Muscle layer of colon (tissue), 2 donors: ENCODE data around the gene PDSS2.

ENCODE experiments used
- H3K27ac ChIP-seq: one replicate; pipeline ENCODE4 v1.7.0; 2013; ENCODE audit warnings: low read depth, mild to moderate bottlenecking, low read length, moderate library complexity
- H3K27me3 ChIP-seq, 2 donors: one replicate each; pipeline ENCODE4 v1.7.0; 2013; ENCODE audit warnings: low read length in 2 of 2, mild to moderate bottlenecking in 2 of 2; ENCODE audit not compliant: insufficient read depth in 2 of 2, control insufficient read depth in 1 of 2
- H3K36me3 ChIP-seq: one replicate; pipeline ENCODE4 v1.7.0; 2013; ENCODE audit warnings: mild to moderate bottlenecking, low read length; ENCODE audit not compliant: insufficient read depth
- H3K4me1 ChIP-seq: one replicate; pipeline ENCODE4 v1.7.0; 2013; ENCODE audit warnings: mild to moderate bottlenecking, low read length; ENCODE audit not compliant: insufficient read depth
- H3K4me3 ChIP-seq, 2 donors: one replicate each; pipeline ENCODE4 v1.7.0; 2013; ENCODE audit warnings: low read length in 2 of 2, low read depth in 1 of 2, mild to moderate bottlenecking in 1 of 2, moderate library complexity in 1 of 2
- H3K9ac ChIP-seq: one replicate; pipeline ENCODE4 v1.7.0; 2013; ENCODE audit warnings: low read length
- H3K9me3 ChIP-seq: one replicate; pipeline ENCODE4 v1.7.0; 2013; ENCODE audit warnings: mild to moderate bottlenecking, low read length
- donor health status: abdominal sarcoma.
- donor health status: Adenocarcinoma of cecum.

Gene PDSS2

DNA sequence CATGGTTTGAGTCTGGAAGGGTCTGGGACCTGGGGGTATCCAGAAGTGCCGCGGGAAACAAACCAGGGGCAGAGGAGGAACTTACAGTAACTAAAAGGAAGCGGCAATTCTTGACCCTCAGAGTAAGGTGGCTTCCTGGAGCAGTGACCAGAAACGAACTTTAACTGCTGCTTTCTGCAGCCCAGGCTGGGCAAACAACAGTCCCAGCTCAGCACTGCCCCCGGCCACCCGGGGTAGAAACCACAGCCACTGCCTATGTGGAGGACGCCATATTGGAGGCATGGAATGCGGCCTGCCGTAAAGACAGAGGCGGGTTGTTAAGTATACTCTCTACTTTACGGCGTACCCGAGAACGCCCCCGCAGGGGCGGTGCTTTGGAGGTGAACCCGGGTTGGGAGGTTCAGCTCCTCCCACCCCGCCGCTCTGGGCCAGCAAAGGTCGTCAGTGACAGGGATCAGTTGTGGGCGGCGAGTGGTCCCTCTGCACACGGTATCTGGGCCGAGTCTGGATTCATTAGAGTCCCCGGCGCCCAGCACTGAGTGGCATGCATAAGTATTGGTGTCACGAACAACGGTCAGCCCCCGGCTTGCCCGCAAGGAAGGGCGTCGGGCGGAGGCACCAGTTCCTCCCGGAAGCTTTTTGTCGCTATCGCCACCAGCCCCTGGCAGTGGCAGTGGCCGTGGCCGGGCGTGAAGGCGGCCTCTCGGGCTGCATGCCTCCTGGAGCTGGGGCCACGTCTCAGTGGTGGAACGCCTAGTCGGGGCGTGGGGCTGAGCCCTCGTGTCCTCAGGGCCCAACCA, at the start of gene PDSS2:
PDSS2 (minus strand) TSS at position 282 of the 800 bp plus-strand sequence; CDS start at position 3, 279 bp downstream.
- no peaks in the 10 kb centered on the region for H3K9me3 ChIP-seq
- peak within 1 kb of the TSS; percentile 88 for H3K27ac ChIP-seq
- H3K4me1 ChIP-seq = peaks cover 4% of the 10 kb centered on the region
- peak within 1 kb of the TSS; percentile 87 for H3K9ac ChIP-seq
- H3K4me3 ChIP-seq = peak within 1 kb of the TSS; percentile 90 to 98
- no peaks in the 10 kb centered on the region for H3K27me3 ChIP-seq
- H3K36me3 ChIP-seq = no peaks in the 10 kb centered on the region

- Histone ChIP-seq H3K36me3 (no peaks in the 10 kb centered on the region), H3K27ac (no peak overlapping the region), H3K27me3 (no peaks in the 10 kb centered on the region), H3K9me3 (no peaks in the 10 kb centered on the region), H3K4me3 (no peak overlapping the region), H3K9ac (no peak overlapping the region), H3K4me1 (no peaks in the 10 kb centered on the region)
These were observed 46.8 kb upstream of the PDSS2 start for GRCh38 chr6:107506145-107506544.

DNA sequence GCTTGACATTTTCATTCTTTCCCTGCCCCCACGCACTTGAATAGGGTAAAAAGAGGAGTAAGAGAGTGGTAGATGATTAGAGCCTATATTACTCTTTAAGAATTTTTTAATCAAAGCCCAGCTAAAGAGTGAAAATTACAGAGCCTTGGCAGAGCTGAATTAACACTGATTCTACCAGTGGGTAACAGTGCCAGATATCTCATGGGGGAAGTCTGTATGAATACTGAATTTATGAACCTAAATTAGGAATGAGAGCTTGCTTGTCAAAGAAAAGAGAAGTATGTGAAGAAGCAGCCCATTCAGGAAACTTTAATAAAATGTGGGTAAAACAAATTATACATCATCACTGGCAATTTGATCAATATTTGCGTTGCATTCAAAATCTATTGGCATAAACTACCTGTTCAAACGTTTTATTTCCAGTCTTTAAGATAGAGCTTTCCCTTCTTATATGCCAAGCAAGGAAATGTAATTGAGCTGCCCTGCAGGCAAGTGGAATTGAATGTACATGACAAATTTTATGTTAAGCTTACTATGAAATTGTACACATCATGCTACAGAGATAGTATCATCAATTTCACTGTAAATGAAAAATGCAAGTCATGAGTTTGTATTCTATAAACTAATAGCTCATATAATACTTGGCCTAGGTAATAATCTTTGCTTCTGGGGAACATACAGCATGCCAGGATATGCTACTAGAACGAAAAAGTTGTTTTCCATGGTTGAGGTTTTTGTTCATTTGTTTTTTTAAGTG, 45.1 kb upstream of the PDSS2 start:
- H3K27ac ChIP-seq = no peak overlapping the region
- peaks cover under 1% of the 10 kb centered on the region for H3K4me1 ChIP-seq
- no peaks in the 10 kb centered on the region for H3K9me3 ChIP-seq
- no peak overlapping the region for H3K4me3 ChIP-seq
- H3K36me3 ChIP-seq = no peaks in the 10 kb centered on the region
- H3K9ac ChIP-seq = no peak overlapping the region
- H3K27me3 ChIP-seq = no peaks in the 10 kb centered on the region

GRCh38 chr6:107496892-107497684, 37.7 kb upstream of the PDSS2 start:
- H3K36me3 ChIP-seq = no peaks in the 10 kb centered on the region
- peak overlapping the region; percentile 65 for H3K27ac ChIP-seq
- peaks cover 58% of the 10 kb centered on the region for H3K4me1 ChIP-seq
- H3K4me3 ChIP-seq = no peak overlapping the region
- no peak overlapping the region for H3K9ac ChIP-seq
- no peaks in the 10 kb centered on the region for H3K9me3 ChIP-seq
- no peaks in the 10 kb centered on the region for H3K27me3 ChIP-seq

GRCh38 chr6:107495971-107496370, 36.6 kb upstream of the PDSS2 start:
- no peak overlapping the region for H3K4me3 ChIP-seq
- H3K4me1 ChIP-seq = peaks cover 65% of the 10 kb centered on the region
- H3K27ac ChIP-seq = peak overlapping the region; percentile 65
- H3K36me3 ChIP-seq = no peaks in the 10 kb centered on the region
- peak overlapping the region; percentile 62 for H3K9ac ChIP-seq
- no peaks in the 10 kb centered on the region for H3K9me3 ChIP-seq
- H3K27me3 ChIP-seq = peaks cover 0 to 1% of the 10 kb centered on the region in 2 donors

GRCh38 chr6:107495196-107495643, 35.9 kb upstream of the PDSS2 start:
- Histone ChIP-seq H3K4me1 (peaks cover 65% of the 10 kb centered on the region), H3K9ac (peak overlapping the region; percentile 62), H3K27me3 (peaks cover 0 to 5% of the 10 kb centered on the region in 2 donors), H3K27ac (peak overlapping the region; percentile 65), H3K4me3 (peak overlapping the region in 1 of 2 donors; percentile 38), H3K36me3 (no peaks in the 10 kb centered on the region), H3K9me3 (no peaks in the 10 kb centered on the region)

- Histone ChIP-seq H3K36me3 (no peaks in the 10 kb centered on the region), H3K4me1 (peaks cover 53% of the 10 kb centered on the region), H3K9ac (peak overlapping the region; percentile 74), H3K27me3 (peaks cover 0 to 5% of the 10 kb centered on the region in 2 donors), H3K9me3 (no peaks in the 10 kb centered on the region), H3K4me3 (peak overlapping the region; percentile 14 to 91), H3K27ac (peak overlapping the region; percentile 62)
These were observed 34.0 kb upstream of the PDSS2 start for GRCh38 chr6:107493158-107494057.

GRCh38 chr6:107491760-107492660, 32.6 kb upstream of the PDSS2 start:
- Histone ChIP-seq H3K4me1 (peaks cover 47% of the 10 kb centered on the region), H3K27ac (peak overlapping the region; percentile 95), H3K27me3 (peaks cover 0 to 5% of the 10 kb centered on the region in 2 donors), H3K9ac (peak overlapping the region; percentile 74), H3K36me3 (no peaks in the 10 kb centered on the region), H3K9me3 (no peaks in the 10 kb centered on the region), H3K4me3 (peak overlapping the region; percentile 85 to 91)

DNA sequence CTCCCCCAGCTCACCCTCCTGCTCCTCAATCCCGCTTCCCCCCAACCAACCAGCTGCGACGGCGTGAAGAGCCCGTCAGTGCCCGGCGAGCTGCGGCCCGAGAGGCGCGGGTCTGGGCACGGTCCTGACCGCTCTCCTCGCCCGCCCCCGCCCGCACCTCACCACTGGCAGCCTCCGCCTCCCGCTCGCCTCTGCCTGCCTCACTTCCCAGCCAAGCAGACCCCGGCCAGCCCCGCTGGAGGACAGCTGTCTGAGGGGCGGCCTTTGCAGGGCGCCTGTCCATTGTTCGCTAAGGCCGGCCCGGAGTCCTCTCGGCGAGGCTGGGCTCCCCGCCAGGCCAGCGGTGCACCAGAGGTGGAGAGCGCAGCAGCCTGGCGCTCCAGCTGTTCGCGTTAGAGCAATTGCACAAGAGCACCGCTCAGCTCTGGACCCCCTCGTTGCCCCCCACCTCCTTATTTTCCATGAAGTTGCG, 31.8 kb upstream of the PDSS2 start:
- H3K9me3 ChIP-seq = no peaks in the 10 kb centered on the region
- H3K27me3 ChIP-seq = peaks cover 0 to 5% of the 10 kb centered on the region in 2 donors
- H3K4me1 ChIP-seq = peaks cover 38% of the 10 kb centered on the region
- H3K9ac ChIP-seq = peak overlapping the region; percentile 74
- no peaks in the 10 kb centered on the region for H3K36me3 ChIP-seq
- H3K4me3 ChIP-seq = peak overlapping the region; percentile 85 to 91
- H3K27ac ChIP-seq = peak overlapping the region; percentile 95
